GM19397 (cell line): Measurements from ENCODE around the gene HGFAC.
"Not testable (repeated sequence)": the region's sequence is repeated elsewhere in the genome, so short reads cannot be mapped to it uniquely, and the experiment has no call there.

Source experiments
- ATAC-seq: cut with Tn5 transposase; IDR thresholded peaks from one replicate; pipeline ENCODE4 v1.9.1; 2021; ENCODE audit warnings: mild to moderate bottlenecking, moderate library complexity; ENCODE audit not compliant: unreplicated experiment

HGFAC gene

DNA sequence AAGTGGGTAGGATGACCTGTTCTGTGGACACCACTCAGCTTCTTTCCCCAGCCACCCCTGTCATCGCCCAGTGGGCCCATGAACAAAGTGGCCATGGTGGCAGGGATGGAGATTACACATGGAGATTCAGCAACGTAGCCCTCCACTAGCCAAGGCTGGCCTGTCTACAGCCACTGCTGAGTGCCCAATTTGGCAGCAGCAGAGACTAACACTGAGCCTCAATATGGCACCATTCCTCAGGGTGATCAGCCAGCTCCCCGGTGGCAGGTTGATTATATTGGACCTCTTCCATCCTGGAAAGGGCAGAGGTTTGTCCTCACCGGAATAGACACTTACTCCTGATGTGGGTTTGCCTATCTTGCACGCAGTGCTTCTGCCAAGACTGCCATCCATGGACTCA lies 17.4 kb downstream of the HGFAC start:
- not testable (repeated sequence) for ATAC-seq

GRCh38 chr4:3460926-3461325 lies 19.2 kb downstream of the HGFAC start:
- ATAC-seq, result no peak

- ATAC-seq, result no peak
Measured at GRCh38 chr4:3461515-3462291, 19.9 kb downstream of the HGFAC start.

DNA sequence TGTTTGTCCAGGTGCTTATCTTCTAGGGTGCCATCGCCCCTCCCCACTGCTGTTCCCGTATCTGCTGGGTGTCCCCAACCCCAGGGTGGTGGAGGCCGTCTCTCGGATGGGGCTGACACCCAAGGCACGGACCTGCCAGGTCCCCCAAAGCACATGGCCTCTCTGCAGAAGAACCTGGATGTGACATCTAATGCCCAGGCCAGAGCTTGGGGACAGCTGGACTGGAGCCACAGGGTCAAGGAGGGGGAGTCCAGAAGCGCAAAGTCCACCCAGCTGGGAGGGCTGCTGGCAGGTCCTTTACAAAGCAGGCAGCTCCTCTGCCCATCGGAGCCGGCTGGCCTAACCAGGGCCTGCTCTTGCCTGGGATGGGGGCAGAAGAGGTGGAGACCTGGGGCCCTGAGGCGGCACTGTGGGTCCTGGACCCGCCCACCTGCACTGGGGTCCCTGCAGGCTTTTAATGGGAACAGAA lies 20.6 kb downstream of the HGFAC start:
- no peak for ATAC-seq

DNA sequence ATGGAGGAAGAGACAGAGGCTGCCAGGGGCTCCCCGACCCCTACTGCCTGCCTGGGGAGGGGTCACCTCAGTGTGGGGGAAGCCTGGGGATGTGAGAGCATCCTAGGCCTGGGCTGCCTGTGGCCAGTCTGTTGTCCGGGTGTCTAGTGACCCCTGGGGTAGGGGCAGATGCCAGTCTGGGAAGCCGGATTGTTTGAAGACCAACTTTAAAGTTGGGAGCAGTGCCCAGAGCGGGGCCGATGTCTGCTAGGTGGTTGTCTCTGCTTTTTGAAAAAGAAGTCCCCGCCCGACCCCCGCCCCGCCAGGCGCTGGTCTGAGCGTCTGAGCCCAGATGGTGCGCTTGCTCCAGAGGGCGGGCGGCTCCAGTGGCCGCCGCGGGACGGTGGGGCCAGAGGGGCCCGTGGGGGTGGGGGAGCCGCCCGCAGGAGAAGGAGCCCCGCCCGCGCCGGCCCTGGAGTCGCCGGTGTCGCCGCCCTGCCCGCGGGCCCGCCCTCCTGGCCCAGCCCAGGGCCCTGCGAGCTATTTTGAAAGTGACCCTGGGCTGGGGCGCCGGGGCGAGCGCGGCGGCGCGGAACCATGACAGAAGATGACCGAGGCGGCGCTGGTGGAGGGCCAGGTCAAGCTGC lies 21.1 kb downstream of the HGFAC start, which contains the start of gene DOK7:
TSS of gene DOK7 (plus strand) at position 517 of the 626 bp plus-strand sequence. CDS start at position 587, 70 bp downstream.
- no peak for ATAC-seq

DNA sequence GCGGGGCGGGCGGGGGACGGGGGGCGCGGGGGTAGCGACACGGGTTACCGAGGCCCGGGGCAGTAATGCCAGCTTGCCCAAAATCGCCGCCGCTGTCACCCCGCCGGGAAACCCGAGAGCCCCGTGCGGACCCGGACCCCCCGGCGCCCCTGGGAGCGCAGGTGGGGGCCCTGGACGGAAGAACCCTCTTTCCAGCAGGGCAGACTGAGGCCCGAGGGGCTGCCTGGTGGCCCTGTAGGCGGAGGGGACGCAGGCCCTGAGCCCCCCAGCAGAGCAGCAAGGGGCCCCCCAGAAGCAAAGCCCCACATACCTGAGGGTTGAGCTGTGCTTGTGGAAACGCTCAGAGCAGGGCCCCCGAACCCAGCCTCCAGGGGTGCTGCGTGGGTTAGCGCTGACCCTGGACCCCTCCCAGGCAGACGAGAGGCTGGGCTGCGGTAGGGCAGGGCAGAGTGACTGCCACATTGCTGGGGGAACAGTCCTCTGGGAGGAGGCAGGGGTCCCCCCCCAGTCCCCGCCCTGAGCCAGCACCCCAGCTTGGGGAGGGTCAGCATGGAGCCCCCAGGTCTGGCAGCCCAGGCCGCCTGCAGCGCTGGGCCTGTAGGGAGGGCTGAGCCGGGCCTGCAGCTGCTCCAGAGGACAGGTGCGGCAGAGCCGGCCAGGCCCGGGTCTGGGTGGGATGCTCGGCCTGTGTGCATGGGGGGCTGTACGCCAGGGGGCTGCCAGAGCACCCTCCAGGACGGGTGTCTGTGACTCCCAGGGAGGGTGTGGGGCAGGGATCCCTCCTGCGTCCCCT lies 22.0 kb downstream of the HGFAC start:
- no peak for ATAC-seq

- no peak for ATAC-seq
Measured at GRCh38 chr4:3464349-3464905, 22.7 kb downstream of the HGFAC start.

DNA sequence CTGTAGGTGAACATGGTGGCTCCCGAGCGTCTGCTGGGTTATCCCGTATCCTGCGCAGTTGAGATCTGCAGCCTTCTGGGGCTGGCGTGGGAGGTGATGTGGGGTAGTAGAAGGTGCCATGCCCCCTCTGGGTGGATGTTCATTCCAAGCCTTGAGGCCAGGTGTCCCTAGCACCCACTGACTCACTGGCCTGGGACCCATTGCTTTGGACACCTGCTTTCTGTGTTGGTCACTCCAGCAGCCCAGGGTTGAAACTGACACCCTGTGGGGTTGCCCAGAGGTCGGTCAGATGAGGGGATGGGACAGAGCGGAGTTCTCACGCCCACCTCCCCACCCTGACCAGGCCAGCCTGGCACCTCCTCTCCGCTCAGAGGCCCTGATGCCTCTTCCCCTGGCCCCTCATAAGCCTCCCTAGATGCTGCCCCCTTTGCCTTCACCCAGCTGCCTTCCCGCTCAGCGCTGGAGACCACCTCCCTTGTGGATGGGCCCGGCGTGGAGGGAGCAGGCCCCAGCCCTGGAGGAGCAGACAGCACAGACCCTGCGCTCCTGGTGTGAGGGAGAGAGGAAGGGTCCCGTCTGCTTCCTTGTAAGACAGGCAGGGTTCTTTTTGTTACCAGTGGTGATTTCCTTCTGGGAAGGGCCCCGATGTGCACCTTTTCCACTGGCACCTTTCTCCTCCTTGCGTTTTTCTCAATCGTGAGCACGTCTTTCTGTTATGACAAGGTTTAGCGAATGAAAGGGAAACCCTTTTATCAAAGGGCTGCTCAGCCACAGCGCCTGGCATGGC lies 23.3 kb downstream of the HGFAC start:
- no peak for ATAC-seq

- ATAC-seq, result no peak
Measured at GRCh38 chr4:3465698-3466671, 24.2 kb downstream of the HGFAC start.

DNA sequence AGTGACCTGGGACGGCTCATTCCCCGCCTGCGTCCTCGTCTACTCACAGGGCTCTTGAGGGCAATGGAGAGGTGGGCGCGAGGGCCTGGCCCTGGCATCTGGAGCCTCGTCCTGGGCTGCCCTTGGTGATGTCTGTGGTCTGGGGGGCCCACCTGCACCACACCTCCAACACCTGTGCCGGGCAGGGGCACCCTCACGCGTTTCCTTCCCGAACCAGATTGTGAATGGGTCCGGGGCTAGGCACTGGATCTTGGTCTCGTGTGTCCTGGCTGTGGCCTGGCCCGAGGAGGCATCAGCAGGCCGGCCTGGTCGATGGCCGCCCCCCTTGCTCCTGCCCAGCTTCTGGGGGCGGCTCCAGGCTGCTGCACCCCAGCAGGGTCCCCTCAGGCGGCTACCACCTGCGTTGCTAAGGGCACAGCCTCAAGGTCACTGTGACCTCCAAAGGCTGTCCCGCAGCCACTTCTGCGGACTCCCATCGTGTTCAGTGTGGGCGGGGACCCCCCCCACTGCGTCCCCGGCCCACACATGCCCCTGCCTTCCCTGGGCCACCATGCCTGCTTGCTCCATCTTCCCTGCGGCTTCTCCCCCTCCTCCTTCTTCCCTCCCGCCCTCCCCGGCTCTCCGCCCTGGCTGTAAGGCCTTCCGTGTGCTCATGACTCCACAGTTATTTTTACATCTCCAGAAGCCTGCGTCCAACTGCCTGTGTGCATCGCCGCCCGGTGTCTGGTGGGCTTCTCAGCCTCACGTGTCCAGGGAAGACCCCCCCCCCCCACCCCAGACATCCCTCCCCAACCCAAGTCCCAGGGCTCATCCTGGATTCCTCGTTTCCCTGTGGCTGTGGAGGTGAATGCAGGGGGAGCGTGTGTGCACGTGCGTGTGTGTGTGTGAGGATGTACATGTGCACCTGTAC lies 25.2 kb downstream of the HGFAC start:
- ATAC-seq, result no peak

- ATAC-seq, result no peak
Measured at GRCh38 chr4:3467601-3468031, 25.8 kb downstream of the HGFAC start.

DNA sequence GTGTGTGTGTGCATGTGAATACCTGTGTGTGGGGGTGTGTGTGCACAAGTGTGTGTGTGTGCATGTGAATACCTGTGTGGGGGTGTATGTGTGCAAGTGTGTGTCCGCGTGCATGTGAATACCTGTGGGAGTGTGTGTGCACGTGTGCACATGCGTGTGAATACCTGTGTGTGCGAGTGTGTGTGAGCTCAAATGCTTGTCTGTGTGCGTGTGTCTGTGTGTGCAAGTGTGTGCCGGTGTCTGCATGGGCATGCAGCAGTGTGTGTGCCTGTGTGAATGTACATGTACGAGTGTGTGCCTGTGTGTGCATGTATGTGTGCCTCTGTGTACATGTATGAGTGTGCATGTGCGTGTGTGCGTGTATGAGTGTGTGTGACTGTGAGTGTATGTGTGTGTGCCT lies 26.4 kb downstream of the HGFAC start:
- ATAC-seq, result no peak

DNA sequence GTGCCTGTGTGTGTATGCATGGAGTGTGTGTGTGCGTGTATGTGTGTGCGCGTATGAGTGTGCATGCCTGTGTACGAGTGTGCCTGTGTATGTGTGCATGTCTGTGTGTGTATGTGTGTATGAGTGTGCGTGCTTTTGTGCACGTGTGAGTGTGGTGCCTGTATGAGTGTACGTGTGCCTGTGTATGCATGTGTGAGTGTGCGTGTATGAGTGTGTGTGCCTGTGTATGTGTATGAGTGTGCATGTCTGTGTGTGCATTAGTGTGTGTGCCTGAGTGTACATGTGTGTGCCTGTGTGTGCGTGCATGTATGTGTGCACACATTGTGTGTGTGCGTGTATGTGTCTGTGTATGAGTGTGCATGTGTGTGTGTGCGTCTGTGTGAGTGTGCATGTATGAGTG lies 27.0 kb downstream of the HGFAC start:
- ATAC-seq, result no peak

DNA sequence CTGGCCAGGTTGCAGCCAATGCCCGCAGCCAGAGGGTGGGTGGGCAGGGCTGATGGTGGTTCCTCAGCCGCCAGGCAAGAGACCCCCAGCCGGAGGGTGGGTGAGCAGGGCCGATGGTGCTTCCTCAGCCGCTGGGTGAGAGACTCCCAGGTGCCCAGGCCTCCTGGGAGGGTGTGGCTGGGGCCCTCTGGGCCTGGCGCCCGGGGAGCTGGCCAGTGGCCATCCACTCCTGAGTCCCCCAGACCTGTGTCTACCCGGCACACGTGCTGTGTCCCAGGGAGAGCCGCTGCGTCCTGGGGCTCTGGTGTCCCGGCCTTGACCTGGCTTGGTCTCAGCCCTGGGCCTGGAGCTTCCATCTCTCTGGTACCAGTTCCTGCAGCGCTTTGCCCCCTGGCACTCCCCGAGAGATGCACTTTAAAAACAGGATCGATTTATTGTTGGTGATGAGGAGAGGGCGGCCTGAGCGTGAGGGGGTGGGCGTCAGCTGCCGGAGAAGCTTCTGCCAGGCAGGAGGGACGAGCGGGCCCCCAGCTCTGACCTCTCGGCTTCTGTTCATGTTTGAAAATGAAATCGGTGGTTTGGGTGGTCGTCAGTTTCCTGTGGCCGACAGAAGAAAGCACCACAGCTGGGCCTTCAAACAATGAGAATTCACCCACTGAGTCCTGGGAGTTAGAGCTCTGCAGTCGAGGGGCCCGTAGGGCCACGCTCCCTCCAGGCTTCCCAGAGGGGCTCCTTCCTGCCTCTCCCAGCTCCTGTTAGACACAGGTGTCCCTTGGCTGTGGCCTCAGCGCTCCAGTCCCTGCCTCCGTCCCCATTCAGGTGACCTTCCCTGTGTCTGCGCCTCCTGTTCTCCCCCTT lies 27.8 kb downstream of the HGFAC start:
- no peak for ATAC-seq

DNA sequence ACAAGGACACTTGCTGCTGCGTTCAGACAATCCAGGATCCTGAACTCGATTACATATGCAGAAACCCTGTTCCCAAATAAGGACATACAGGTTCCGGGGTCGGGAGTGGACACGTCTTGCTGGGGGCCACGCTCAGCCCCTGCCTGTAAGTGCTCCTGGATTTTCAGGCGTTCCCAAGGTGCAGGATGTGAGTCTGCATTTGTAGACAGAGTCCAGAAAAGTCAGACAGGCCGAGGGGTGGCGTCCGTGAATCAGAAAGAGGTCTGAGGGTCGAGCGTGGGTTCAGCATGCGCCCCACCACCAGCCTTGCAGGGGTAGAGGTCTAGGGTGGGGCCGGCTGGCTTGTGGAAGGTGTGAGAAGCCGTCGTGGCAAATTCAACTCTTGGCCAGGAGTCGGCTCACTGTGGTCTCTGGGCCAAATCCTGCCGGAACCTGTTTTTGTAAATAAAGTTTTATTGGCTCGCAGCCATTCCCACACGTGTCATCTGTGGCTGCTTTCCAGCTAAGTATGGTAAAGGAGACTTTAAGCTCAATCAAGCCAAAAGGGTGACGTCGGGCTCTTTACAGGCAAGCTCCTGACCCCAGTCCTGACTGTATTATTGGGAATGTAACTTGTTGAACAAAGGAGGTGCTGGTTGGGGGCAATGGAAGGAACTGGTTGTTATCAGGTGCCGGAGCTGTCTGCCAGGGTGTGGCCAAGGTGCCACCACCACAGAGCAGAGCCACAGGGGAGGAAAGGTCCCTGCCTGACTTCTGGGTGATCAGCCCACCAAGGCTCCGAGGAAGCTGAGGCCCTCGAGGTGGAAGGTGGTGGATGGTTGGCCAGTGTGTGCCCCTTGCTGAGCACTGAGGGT lies 28.7 kb downstream of the HGFAC start:
- ATAC-seq, result no peak

GRCh38 chr4:3471098-3471760 lies 29.5 kb downstream of the HGFAC start:
- ATAC-seq, result no peak
